ENCODE measurements around the gene PDE8B. TPM values are rescaled to one million over a fixed set of nuclear protein-coding genes. Genes with fewer than 3 reads are reported as not detected.

Gene PDE8B
- total RNA-seq, 1 experiment from 2014 or later: not detected

GRCh38 chr5:77356740-77357139, 146.3 kb downstream of the PDE8B start:
- H3K9me3 ChIP-seq (ENCODE audit: low read length): no peaks in the 10 kb centered on the region
- no peak overlapping the region for H3K27ac ChIP-seq (ENCODE audit: low read length)
- no peaks in the 10 kb centered on the region for H3K27me3 ChIP-seq (ENCODE audit: low read length)
- BruUV-seq (replicated peaks): no TSS peak
- no peaks in the 10 kb centered on the region for H3K36me3 ChIP-seq (ENCODE audit: low read depth, low read length)
- intact Hi-C loops (cut with micrococcal nuclease): no loop called here
- POLR2A ChIA-PET (ENCODE audit: unreplicated experiment): no interaction called here
- no peaks in the 10 kb centered on the region for H3F3A ChIP-seq (ENCODE audit: low read length, unreplicated experiment)
- H2AFZ ChIP-seq (ENCODE audit: low read length): no peak overlapping the region
- TF ChIP-seq CTCF (conservative IDR thresholded peaks at IDR 0.05; ENCODE audit: low read depth, low read length) (no peak), EZH2phosphoT487 (IDR thresholded peaks at IDR 0.05; ENCODE audit: borderline replicate concordance, low read length) (no peak), EZH2 (IDR thresholded peaks at IDR 0.05; ENCODE audit: low read length, unreplicated experiment) (no peak)
- CTCF ChIA-PET: no interaction called here
- ATAC-seq: no peak
- no peaks in the 10 kb centered on the region for H3K79me2 ChIP-seq (ENCODE audit: low read length)
- H4K20me1 ChIP-seq (ENCODE audit: low read length): no peaks in the 10 kb centered on the region
- H3K4me3 ChIP-seq (ENCODE audit: low read length): no peak overlapping the region
- no peak overlapping the region for H3K9ac ChIP-seq (ENCODE audit: low read length)
- no peak overlapping the region for H3K4me2 ChIP-seq (ENCODE audit: low read length)
- DNase-seq: peak; percentile 24
- H3K4me1 ChIP-seq (ENCODE audit: insufficient read depth, low read length): no peaks in the 10 kb centered on the region
- no peaks in the 10 kb centered on the region for H3K9me2 ChIP-seq (replicated peaks; ENCODE audit: low read length)

- no TSS peak for BruUV-seq (replicated peaks)
- H3K4me2 ChIP-seq (ENCODE audit: low read length): no peak overlapping the region
- DNase-seq (peak; percentile 24), ATAC-seq (no peak)
- H3F3A ChIP-seq (ENCODE audit: low read length, unreplicated experiment): no peaks in the 10 kb centered on the region
- TF ChIP-seq CTCF (conservative IDR thresholded peaks at IDR 0.05; ENCODE audit: low read depth, low read length) (no peak), EZH2phosphoT487 (IDR thresholded peaks at IDR 0.05; ENCODE audit: borderline replicate concordance, low read length) (no peak), EZH2 (IDR thresholded peaks at IDR 0.05; ENCODE audit: low read length, unreplicated experiment) (no peak)
- H3K9me3 ChIP-seq (ENCODE audit: low read length): no peaks in the 10 kb centered on the region
- H3K27me3 ChIP-seq (ENCODE audit: low read length): no peaks in the 10 kb centered on the region
- no peaks in the 10 kb centered on the region for H4K20me1 ChIP-seq (ENCODE audit: low read length)
- H3K79me2 ChIP-seq (ENCODE audit: low read length): no peaks in the 10 kb centered on the region
- POLR2A ChIA-PET (ENCODE audit: unreplicated experiment): no interaction called here
- H3K9me2 ChIP-seq (replicated peaks; ENCODE audit: low read length): no peaks in the 10 kb centered on the region
- H2AFZ ChIP-seq (ENCODE audit: low read length): no peak overlapping the region
- no peak overlapping the region for H3K27ac ChIP-seq (ENCODE audit: low read length)
- no peaks in the 10 kb centered on the region for H3K36me3 ChIP-seq (ENCODE audit: low read depth, low read length)
- no peak overlapping the region for H3K9ac ChIP-seq (ENCODE audit: low read length)
- H3K4me1 ChIP-seq (ENCODE audit: insufficient read depth, low read length): no peaks in the 10 kb centered on the region
- CTCF ChIA-PET: no interaction called here
- H3K4me3 ChIP-seq (ENCODE audit: low read length): no peak overlapping the region
- intact Hi-C loops (cut with micrococcal nuclease): no loop called here
Measured at GRCh38 chr5:77358255-77359205, 148.1 kb downstream of the PDE8B start.

GRCh38 chr5:77359231-77359630, 148.8 kb downstream of the PDE8B start:
- TF ChIP-seq EZH2 (IDR thresholded peaks at IDR 0.05; ENCODE audit: low read length, unreplicated experiment): no peak
- no peak for TF ChIP-seq EZH2phosphoT487 (IDR thresholded peaks at IDR 0.05; ENCODE audit: borderline replicate concordance, low read length)
- no peak for TF ChIP-seq CTCF (conservative IDR thresholded peaks at IDR 0.05; ENCODE audit: low read depth, low read length)
- intact Hi-C loops (cut with micrococcal nuclease): no loop called here
- H3K4me2 ChIP-seq (ENCODE audit: low read length): no peak overlapping the region

More at GRCh38 chr5:77359231-77359630, 148.8 kb downstream of the PDE8B start:
- Histone ChIP-seq H3K79me2 (ENCODE audit: low read length) (no peaks in the 10 kb centered on the region), H3F3A (ENCODE audit: low read length, unreplicated experiment) (no peaks in the 10 kb centered on the region), H3K4me3 (ENCODE audit: low read length) (no peak overlapping the region), H3K9me3 (ENCODE audit: low read length) (no peaks in the 10 kb centered on the region), H3K27ac (ENCODE audit: low read length) (no peak overlapping the region), H2AFZ (ENCODE audit: low read length) (no peak overlapping the region), H3K4me1 (ENCODE audit: insufficient read depth, low read length) (no peaks in the 10 kb centered on the region), H3K27me3 (ENCODE audit: low read length) (no peaks in the 10 kb centered on the region), H3K36me3 (ENCODE audit: low read depth, low read length) (no peaks in the 10 kb centered on the region), H3K9me2 (replicated peaks; ENCODE audit: low read length) (no peaks in the 10 kb centered on the region), H4K20me1 (ENCODE audit: low read length) (no peaks in the 10 kb centered on the region), H3K9ac (ENCODE audit: low read length) (no peak overlapping the region)
- ATAC-seq (no peak), DNase-seq (no peak)
- ChIA-PET CTCF (no interaction called here), POLR2A (ENCODE audit: unreplicated experiment) (no interaction called here)
- no TSS peak for BruUV-seq (replicated peaks)
